GM21737 (cell line): Measurements from ENCODE around the gene DBN1.

Experiments used
- ATAC-seq: cut with Tn5 transposase; IDR thresholded peaks from one replicate; pipeline ENCODE4 v1.9.1; 2021; ENCODE audit warnings: mild to moderate bottlenecking, moderate library complexity; ENCODE audit not compliant: unreplicated experiment

Gene DBN1

GRCh38 chr5:177475563-177476427, 2.4 kb upstream of the DBN1 start:
- ATAC-seq = no peak

DNA sequence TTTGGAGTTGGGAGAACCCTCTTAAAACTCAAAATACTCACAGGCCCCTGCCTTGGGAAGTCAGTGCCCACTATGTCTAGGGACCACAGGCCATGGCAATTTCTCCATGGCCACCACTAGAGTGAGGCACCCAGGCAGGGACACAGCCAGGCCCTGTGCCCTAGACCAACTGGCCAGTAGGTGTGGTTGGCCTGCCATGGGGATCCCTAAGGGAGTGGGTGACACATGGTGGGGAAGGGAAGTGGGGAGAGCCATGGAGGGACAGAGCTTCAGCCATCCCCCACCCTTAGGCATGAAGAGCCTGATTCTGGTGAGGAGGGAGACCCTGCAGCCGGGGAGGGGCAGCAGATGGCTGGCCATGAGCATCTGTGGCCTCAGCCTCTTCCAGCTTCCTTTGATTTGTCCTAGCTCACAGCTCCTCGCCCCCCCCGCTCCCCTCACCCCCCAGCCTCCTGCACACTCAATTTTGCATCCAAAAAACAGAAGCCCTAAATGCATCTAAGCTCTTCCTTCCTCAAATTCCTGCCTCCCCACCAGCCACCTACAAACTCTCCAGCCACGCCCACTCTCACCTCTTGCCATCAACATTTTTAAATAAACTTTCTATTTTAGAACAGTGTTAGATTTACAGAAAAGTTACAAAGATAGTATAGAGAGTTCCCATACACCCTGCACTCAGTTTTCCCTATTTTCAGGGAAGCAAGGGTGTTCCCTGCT, 1.6 kb upstream of the DBN1 start:
- no peak for ATAC-seq

DNA sequence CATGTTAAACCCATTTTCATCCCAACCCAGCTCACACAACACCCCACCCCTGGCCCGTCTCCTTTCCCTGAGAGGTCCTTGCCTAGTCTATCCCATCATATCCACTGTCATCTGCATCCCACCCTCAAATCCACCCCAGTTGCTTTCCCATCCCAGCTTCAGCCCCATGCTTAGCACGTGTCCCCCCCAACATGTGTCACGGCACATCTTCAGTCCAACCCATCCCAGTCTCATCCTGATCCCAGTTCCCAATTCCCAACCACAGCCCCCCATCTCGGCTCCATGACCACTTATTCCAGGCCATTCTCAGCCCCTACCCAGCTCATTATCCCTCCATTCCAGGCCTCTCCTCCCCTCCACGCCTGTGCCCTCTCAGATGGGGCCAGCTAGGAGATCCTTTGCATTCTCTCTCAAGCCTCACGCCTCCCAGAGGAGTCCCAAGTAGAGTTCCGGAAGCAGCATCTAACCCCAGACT, 605 bp upstream of the DBN1 start:
- no peak for ATAC-seq

DNA sequence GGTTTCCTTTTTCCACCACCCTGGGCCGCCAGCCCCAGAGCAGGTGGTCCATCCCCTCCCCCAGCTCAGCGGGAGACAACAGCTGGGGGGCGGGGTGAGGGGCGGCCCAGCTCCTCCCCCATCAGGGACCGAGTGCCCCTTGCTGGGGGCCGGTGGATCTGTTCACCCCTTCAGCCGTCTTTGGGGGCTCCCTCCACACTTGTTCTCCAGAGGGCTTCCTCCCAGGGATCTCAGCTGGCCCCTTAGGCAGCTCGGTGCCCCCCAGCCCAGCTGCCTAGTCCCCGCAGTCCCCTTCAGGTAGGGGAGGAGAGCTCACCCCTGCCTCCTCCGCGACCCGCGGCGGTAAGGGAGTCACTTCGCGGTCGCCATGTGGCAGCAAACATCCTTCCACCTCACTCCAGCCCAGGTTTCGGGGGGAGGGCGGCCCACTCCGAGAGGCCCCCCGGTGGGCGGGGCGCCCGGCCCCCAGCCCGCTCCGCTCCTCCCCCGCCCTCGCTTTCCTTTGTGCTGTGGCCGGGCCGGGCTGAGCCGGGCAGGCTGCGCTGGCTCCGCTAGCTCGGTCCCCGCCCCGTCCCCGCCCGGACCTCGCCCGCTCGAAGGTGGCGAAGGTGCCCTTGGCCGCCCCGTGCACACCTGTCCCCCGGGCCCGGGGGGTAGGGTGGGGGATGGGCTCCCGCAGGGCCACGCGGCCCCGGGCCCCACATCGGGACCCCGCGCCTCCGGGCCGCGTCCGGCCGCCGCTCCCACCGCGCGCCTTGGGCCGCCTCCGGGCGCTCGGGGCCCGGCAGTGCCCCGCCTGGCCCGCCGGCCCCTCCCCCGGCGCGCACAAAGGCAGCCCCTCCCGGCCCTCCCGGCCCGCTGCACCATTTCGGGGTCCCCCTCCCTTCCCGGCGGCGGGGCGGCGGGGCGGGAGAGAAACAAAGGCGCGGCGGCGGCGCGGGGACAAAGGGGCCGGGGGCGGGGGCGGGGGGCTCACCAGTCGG, 683 bp downstream of the DBN1 start:
- peak; percentile 33 for ATAC-seq

DNA sequence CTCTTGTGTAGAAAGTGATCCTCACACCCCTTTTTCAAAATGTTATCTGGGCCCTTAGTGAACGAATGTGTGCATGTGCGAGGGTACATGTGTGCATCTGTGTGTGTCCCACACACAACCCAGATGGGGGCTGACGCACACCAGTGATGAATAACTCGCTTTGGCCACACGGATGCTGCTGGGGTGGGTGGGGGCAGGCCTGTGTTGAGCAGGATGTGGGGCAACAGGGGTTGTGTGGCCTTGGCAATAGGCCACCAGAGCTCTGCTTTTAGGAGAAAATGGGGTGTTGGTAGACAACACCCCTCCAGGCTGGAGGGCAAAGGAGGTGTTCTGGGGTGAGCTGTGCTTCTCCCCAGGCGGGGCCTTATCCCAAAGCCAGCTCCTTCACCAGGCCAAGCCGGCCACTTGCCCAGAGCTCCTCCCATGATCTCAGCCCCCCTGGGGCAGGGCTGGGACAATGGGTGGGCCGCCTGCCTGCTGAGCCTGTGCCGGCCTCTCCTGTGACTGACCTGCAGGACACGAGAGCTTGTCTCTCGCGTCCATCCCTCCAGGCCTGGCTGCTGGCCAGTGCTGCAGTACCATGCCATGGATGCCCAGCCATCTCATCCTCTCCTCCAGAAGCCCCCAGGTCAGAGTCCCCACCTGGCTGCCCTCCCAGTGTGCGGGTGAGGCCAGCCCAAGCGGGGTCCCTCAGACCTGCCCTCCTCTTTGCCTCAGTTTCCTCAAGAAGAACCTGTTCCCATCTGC, 1.7 kb downstream of the DBN1 start:
- ATAC-seq = no peak

GRCh38 chr5:177470759-177471536, 2.5 kb downstream of the DBN1 start:
- ATAC-seq = no peak

DNA sequence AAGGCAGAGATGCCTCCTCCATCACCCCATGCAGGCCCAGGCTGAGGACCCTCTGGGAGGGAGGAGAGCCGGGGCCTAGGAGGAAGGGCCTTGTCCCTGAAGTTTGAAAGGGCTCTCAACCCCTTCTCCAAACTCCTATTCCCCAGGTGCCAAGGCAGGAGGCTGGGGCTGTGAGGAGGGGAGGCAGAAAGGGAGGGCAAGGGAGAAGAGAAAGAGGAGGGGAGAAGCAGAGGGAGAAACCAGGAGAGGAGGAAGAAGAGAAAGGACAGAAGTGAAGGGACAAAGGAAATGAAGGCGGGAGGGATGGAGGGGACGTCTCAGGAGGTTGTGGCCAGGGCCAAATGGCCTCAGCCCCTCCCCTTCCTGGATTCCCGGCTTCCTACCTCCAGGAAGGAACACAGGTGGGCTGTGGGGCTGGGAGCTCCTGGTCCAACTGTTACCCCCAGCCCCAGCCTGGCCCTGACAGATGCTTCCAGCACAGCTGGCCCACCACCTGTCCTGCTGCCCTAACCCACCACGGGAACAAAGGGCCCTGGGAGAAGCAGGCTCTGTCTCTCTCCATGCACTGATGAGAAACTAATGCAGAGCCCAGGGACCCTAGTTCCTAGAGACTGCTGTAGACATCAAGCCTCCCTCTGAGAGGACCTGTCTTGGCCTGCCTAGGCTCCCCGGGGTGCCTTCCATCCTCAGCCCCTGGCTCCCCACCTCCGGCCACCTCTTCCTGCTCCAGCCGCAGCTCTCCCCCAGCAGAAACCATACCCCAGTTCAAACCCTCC, 3.5 kb downstream of the DBN1 start:
- no peak for ATAC-seq

DNA sequence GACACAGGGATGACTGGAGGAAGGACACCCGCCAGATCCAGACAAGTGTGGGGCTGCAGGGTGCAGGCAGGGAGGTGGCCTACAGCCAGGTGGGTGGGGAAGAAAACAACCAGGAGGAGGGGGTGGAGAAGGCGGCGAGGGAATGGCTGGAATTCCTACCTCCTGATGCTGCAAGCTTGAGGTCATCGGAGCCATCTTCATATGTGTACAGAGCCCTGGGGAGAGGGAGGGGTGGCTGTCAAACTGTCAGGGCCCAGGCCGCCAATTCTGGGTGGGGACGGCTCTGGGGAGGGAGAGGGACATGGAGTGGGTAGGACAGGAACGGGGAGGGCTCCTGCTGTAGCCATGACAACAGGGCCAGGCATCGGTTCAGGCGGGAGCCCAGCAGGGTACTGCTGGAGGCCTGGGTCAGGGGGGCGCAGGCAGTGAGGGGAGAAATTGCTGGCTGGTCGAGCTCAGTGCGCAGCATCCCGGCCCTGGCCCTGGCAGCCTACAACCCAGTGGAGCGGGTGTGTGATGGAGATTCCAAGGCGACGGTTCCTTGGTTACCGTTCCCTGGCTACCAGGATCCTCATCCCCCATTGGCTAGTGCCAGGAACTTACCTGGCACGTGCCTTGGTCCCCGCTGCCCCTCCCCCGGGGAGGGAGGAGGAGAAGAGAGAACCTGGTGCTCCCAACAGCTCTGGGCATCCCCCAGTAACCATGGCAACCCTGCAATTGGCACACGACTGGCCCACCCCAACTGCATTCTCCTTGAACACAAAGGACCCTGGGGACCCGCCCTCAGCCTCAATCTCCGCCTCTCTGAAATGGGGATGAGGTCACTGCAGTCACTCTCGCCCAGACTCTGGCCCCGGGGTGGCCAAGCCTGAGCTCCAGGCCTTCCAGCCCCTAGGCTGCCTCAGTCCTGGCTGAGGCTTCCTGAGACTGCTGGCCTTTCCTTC, 4.5 kb downstream of the DBN1 start:
- ATAC-seq = no peak

- no peak for ATAC-seq
Observed at GRCh38 chr5:177468329-177468684, 5.1 kb downstream of the DBN1 start.

GRCh38 chr5:177467436-177467835, 6.0 kb downstream of the DBN1 start:
- no peak for ATAC-seq

DNA sequence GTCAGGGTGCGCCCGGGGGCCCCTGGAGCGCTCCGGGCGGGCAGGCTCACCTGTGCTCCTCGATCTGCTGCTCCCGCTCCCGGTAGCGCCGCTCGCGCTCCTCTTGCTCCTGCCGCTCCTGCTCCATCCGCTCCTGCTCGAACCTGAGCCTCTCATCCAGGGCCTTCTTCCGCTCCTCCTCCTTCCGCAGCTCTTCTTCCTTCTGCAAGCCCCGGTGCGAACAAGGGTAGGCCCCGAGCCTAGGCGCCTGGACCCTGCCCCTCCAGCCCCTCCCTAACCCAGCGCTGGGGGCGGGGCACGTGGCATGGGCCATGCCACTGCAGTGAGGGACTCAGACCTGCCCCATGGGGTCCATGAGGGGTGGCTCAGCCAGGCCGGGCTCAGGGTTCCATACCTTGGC, 6.6 kb downstream of the DBN1 start:
- no peak for ATAC-seq

GRCh38 chr5:177465044-177465443, 8.4 kb downstream of the DBN1 start:
- no peak for ATAC-seq

- no peak for ATAC-seq
Observed at GRCh38 chr5:177462021-177462670, 11.3 kb downstream of the DBN1 start.

- ATAC-seq = no peak
Observed at GRCh38 chr5:177459819-177460628, 13.4 kb downstream of the DBN1 start.

DNA sequence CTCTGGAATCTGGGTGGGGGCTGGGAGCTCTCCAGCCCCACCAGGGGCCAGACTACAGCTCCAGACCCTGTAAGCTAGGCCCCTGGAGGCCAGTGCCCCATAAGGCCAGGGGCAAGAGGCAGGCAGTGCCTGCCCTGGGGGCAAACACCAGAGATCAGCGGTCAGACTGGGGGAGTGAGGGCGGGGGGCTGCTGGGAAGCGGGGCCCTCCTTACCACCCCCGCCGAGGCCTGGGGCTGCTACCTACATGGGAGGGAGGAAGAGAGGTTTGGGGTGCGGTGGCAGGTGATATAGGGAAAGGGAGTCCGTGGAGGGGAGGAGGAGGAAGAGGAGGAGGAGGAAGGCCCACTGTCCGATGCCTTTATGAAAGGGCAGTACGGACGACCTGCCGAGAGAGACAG, 14.1 kb downstream of the DBN1 start:
- no peak for ATAC-seq

DNA sequence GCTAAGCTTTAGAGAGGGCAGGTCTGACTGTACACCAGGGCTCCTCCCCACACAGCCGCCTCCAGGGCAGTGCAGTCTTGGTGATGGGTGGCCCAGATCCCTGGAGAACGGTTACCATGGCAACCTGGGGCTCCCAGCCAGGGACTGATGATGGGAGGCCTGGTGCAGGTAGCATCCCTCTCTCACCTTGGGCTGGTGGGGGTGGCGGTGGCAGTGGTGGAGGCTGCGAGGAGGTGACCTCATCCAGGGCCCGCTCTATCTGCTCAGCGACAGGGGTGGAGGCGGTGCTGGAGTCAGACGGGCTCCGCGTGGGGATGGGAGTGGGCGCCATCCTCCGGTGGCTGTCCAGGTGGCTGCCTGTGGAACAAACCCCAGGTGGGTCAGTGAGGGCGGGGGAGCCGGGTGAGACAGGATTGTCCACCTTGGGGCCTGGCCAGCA, 14.5 kb downstream of the DBN1 start:
- ATAC-seq = no peak
